Activated CD4-positive, alpha-beta T cell treated with anti-CD3 and anti-CD28 coated beads for 36 hours (primary cell): ENCODE measurements around the gene NDRG4. TPM values are rescaled to one million over a fixed set of nuclear protein-coding genes. Genes with fewer than 3 reads are reported as not detected.

Experiments used
- ATAC-seq: fragments of 200-7000 bp; cut with Tn5 transposase; one replicate; pipeline ENCODE4 v1.10.0; 2021; ENCODE audit warnings: mild to moderate bottlenecking, moderate library complexity
- CTCF ChIA-PET: fragments of 350-600 bp; sonication (Branson Sonifier 250); formaldehyde crosslinking; loops from one replicate; lab custom pipeline; 2021; ENCODE audit warnings: antibody characterized with exemption; lab: Charles Lee
- POLR2A ChIA-PET: fragments of 350-600 bp; sonication (Branson Sonifier 250); formaldehyde crosslinking; loops from one replicate; lab custom pipeline; 2021; ENCODE audit warnings: antibody characterized with exemption, inconsistent platforms; lab: Charles Lee
- DNase-seq: peaks from one replicate; pipeline ENCODE4 v3.0.0-alpha.2; 2020
- H3K27ac Mint-ChIP-seq: one replicate; pipeline ENCODE4 v1.8.0; 2021; ENCODE audit warnings: mixed read lengths
- H3K27me3 Mint-ChIP-seq: one replicate; pipeline ENCODE4 v1.8.0; 2021; ENCODE audit warnings: mixed read lengths
- H3K36me3 Mint-ChIP-seq: one replicate; pipeline ENCODE4 v1.8.0; 2021; ENCODE audit warnings: low read depth, mixed read lengths
- H3K4me1 Mint-ChIP-seq: one replicate; pipeline ENCODE4 v1.8.0; 2021; ENCODE audit warnings: mixed read lengths
- H3K4me3 Mint-ChIP-seq: one replicate; pipeline ENCODE4 v1.8.0; 2021; ENCODE audit warnings: mild to moderate bottlenecking, moderate library complexity, mixed read lengths
- H3K9me3 Mint-ChIP-seq: one replicate; pipeline ENCODE4 v1.8.0; 2021; ENCODE audit warnings: low read depth, mixed read lengths
- intact Hi-C, 2 experiments: fragments of 100-400 bp; cut with DNase I in 1 of 2; cut with micrococcal nuclease in 1 of 2; formaldehyde crosslinking; loops; one replicate each; pipeline versions ENCODE4 v1.14.2 to v1.15.1; 2022 to 2024; cut with DNase I, micrococcal nuclease
- total RNA-seq, 2 experiments: library from RNA; stranded (reverse); gene quantifications; one replicate each; pipeline ENCODE4 v1.2.3, GENCODE V29; 2021

NDRG4 gene
- total RNA-seq, 2 experiments from 2014 or later = 6.9 to 7.2 TPM

- DNase-seq = no peak
- intact Hi-C loops = loop anchor here in 1 of 2 experiments (2.0 kb wide), 1 partner anchor 13 kb away; no protein-coding TSS in a partner anchor
- ChIA-PET CTCF (interaction anchor here (1.0 to 1.1 kb wide), 2 partner anchors 21 to 198 kb away, joined by 3 to 4 read pairs; no protein-coding TSS in a partner anchor), POLR2A (no interaction called here)
- no peaks in the 10 kb centered on the region for H3K9me3 Mint-ChIP-seq
- H3K27ac Mint-ChIP-seq = no peak overlapping the region
- no peaks in the 10 kb centered on the region for H3K27me3 Mint-ChIP-seq
- no peaks in the 10 kb centered on the region for H3K4me1 Mint-ChIP-seq
- H3K4me3 Mint-ChIP-seq = no peak overlapping the region
- H3K36me3 Mint-ChIP-seq = peaks cover 74% of the 10 kb centered on the region
- no peak for ATAC-seq
Measured at GRCh38 chr16:58533751-58534470, 34.0 kb downstream of the NDRG4 start.

GRCh38 chr16:58535100-58535499, 35.2 kb downstream of the NDRG4 start:
- H3K27ac Mint-ChIP-seq = no peak overlapping the region
- CTCF ChIA-PET = interaction anchor here (0.7 kb wide), 1 partner anchor 54 kb away, joined by 3 read pairs; no protein-coding TSS in a partner anchor
- no peak for ATAC-seq
- H3K4me3 Mint-ChIP-seq = no peak overlapping the region
- H3K27me3 Mint-ChIP-seq = no peaks in the 10 kb centered on the region
- intact Hi-C loops = no loop called here
- H3K4me1 Mint-ChIP-seq = no peaks in the 10 kb centered on the region
- H3K9me3 Mint-ChIP-seq = no peaks in the 10 kb centered on the region
- peaks cover 82% of the 10 kb centered on the region for H3K36me3 Mint-ChIP-seq
- DNase-seq = no peak
- POLR2A ChIA-PET = no interaction called here

- ATAC-seq = no peak
- ChIA-PET CTCF (no interaction called here), POLR2A (no interaction called here)
- H3K4me3 Mint-ChIP-seq = no peak overlapping the region
- no peaks in the 10 kb centered on the region for H3K9me3 Mint-ChIP-seq
- H3K36me3 Mint-ChIP-seq = peaks cover 77% of the 10 kb centered on the region
- no peaks in the 10 kb centered on the region for H3K27me3 Mint-ChIP-seq
- DNase-seq = no peak
- no peak overlapping the region for H3K27ac Mint-ChIP-seq
- no peaks in the 10 kb centered on the region for H3K4me1 Mint-ChIP-seq
- intact Hi-C loops = no loop called here
Measured at GRCh38 chr16:58536278-58536677, 36.3 kb downstream of the NDRG4 start.

GRCh38 chr16:58537124-58537906, 37.4 kb downstream of the NDRG4 start:
- intact Hi-C loops = no loop called here
- no peak for DNase-seq
- CTCF ChIA-PET = interaction anchor here (1.1 kb wide), 1 partner anchor 13 kb away, joined by 3 read pairs; no protein-coding TSS in a partner anchor
- no peaks in the 10 kb centered on the region for H3K27me3 Mint-ChIP-seq
- no peak for ATAC-seq
- H3K27ac Mint-ChIP-seq = no peak overlapping the region
- H3K4me1 Mint-ChIP-seq = no peaks in the 10 kb centered on the region
- POLR2A ChIA-PET = no interaction called here
- no peaks in the 10 kb centered on the region for H3K9me3 Mint-ChIP-seq
- peaks cover 76% of the 10 kb centered on the region for H3K36me3 Mint-ChIP-seq
- H3K4me3 Mint-ChIP-seq = no peak overlapping the region

GRCh38 chr16:58541711-58542110, 41.8 kb downstream of the NDRG4 start:
- ChIA-PET POLR2A (no interaction called here), CTCF (no interaction called here)
- Mint-ChIP-seq H3K27me3 (no peaks in the 10 kb centered on the region), H3K4me3 (no peak overlapping the region), H3K4me1 (no peaks in the 10 kb centered on the region), H3K27ac (no peak overlapping the region), H3K36me3 (peaks cover 76% of the 10 kb centered on the region), H3K9me3 (no peaks in the 10 kb centered on the region)
- intact Hi-C loops = loop anchor here in 1 of 2 experiments (2.0 kb wide), 1 partner anchor 17 kb away; no protein-coding TSS in a partner anchor
- ATAC-seq (no peak), DNase-seq (no peak)

- Mint-ChIP-seq H3K4me3 (no peak overlapping the region), H3K36me3 (peaks cover 76% of the 10 kb centered on the region), H3K9me3 (no peaks in the 10 kb centered on the region), H3K4me1 (no peaks in the 10 kb centered on the region), H3K27ac (no peak overlapping the region), H3K27me3 (no peaks in the 10 kb centered on the region)
- intact Hi-C loops = no loop called here
- POLR2A ChIA-PET = no interaction called here
- CTCF ChIA-PET = no interaction called here
- ATAC-seq (no peak), DNase-seq (no peak)
Measured at GRCh38 chr16:58542291-58542690, 42.3 kb downstream of the NDRG4 start.

GRCh38 chr16:58543685-58544084, 43.7 kb downstream of the NDRG4 start:
- ChIA-PET CTCF (no interaction called here), POLR2A (no interaction called here)
- H3K4me1 Mint-ChIP-seq = no peaks in the 10 kb centered on the region
- no peaks in the 10 kb centered on the region for H3K27me3 Mint-ChIP-seq
- intact Hi-C loops = no loop called here
- no peak overlapping the region for H3K27ac Mint-ChIP-seq
- DNase-seq = no peak
- no peak overlapping the region for H3K4me3 Mint-ChIP-seq
- H3K9me3 Mint-ChIP-seq = no peaks in the 10 kb centered on the region
- H3K36me3 Mint-ChIP-seq = peaks cover 67% of the 10 kb centered on the region
- no peak for ATAC-seq

- H3K4me1 Mint-ChIP-seq = no peaks in the 10 kb centered on the region
- H3K27me3 Mint-ChIP-seq = no peaks in the 10 kb centered on the region
- intact Hi-C loops = loop anchor here in 1 of 2 experiments (2.0 kb wide), 1 partner anchor 34 kb away; no protein-coding TSS in a partner anchor
- DNase-seq (no peak), ATAC-seq (no peak)
- H3K4me3 Mint-ChIP-seq = no peak overlapping the region
- POLR2A ChIA-PET = no interaction called here
- H3K36me3 Mint-ChIP-seq = peaks cover 64% of the 10 kb centered on the region
- CTCF ChIA-PET = interaction anchor here (0.6 to 1.1 kb wide), 2 partner anchors 63 to 371 kb away, joined by 3 read pairs; no protein-coding TSS in a partner anchor
- no peaks in the 10 kb centered on the region for H3K9me3 Mint-ChIP-seq
- H3K27ac Mint-ChIP-seq = no peak overlapping the region
Measured at GRCh38 chr16:58548378-58548777, 48.4 kb downstream of the NDRG4 start.

GRCh38 chr16:58551496-58551895, 51.6 kb downstream of the NDRG4 start:
- no peaks in the 10 kb centered on the region for H3K27me3 Mint-ChIP-seq
- peaks cover 66% of the 10 kb centered on the region for H3K36me3 Mint-ChIP-seq
- ATAC-seq (no peak), DNase-seq (no peak)
- no peaks in the 10 kb centered on the region for H3K9me3 Mint-ChIP-seq
- no peaks in the 10 kb centered on the region for H3K4me1 Mint-ChIP-seq
- no peak overlapping the region for H3K4me3 Mint-ChIP-seq
- ChIA-PET CTCF (interaction anchor here (1.2 kb wide), 1 partner anchor 33 kb away, joined by 4 read pairs; no protein-coding TSS in a partner anchor), POLR2A (no interaction called here)
- no peak overlapping the region for H3K27ac Mint-ChIP-seq
- intact Hi-C loops = no loop called here

- no peak for ATAC-seq
- Mint-ChIP-seq H3K36me3 (peaks cover 55% of the 10 kb centered on the region), H3K27me3 (no peaks in the 10 kb centered on the region), H3K4me1 (no peaks in the 10 kb centered on the region), H3K27ac (no peak overlapping the region), H3K4me3 (no peak overlapping the region), H3K9me3 (no peaks in the 10 kb centered on the region)
- ChIA-PET CTCF (no interaction called here), POLR2A (no interaction called here)
- DNase-seq = no peak
- intact Hi-C loops = no loop called here
Measured at GRCh38 chr16:58556678-58557077, 56.7 kb downstream of the NDRG4 start.
